HEK293T (cell line): Measurements from ENCODE around the gene MUCL3.

Experiments used
- CTCF ChIA-PET: fragments of 350-600 bp; formaldehyde crosslinking; extraction: SDS; loops from one replicate; lab custom pipeline; 2021; ENCODE audit warnings: antibody characterized with exemption, inconsistent platforms; lab: Yijun Ruan, JAX
- POLR2A ChIA-PET: fragments of 350-600 bp; formaldehyde crosslinking; extraction: SDS; loops from one replicate; lab custom pipeline; 2020; ENCODE audit warnings: antibody characterized with exemption, inconsistent platforms; lab: Yijun Ruan, JAX
- DNase-seq: peaks from one replicate; pipeline ENCODE4 v3.0.0; 2012; ENCODE audit warnings: mixed read lengths; ENCODE audit errors: extremely low spot score
- ARNT ChIP-seq: fragments of 450-650 bp; IDR thresholded peaks from 2 replicates; pipeline ENCODE4 v1.6.1; 2017; ENCODE audit warnings: mild to moderate bottlenecking
- BHLHE40 ChIP-seq: fragments of 450-650 bp; IDR thresholded peaks from 2 replicates; pipeline ENCODE4 v1.6.1; 2016; ENCODE audit warnings: mild to moderate bottlenecking, moderate library complexity, borderline replicate concordance
- CTBP1 ChIP-seq: fragments of 450-650 bp; IDR thresholded peaks from 2 replicates; pipeline ENCODE4 v1.6.1; 2016; ENCODE audit warnings: borderline replicate concordance
- ELF4 ChIP-seq: fragments of 450-650 bp; IDR thresholded peaks from 2 replicates; pipeline ENCODE4 v1.6.1; 2017; ENCODE audit warnings: antibody characterized with exemption
- FOXA1 ChIP-seq: fragments of 450-650 bp; IDR thresholded peaks from 2 replicates; pipeline ENCODE4 v1.6.1; 2016; ENCODE audit warnings: mild to moderate bottlenecking
- FOXK2 ChIP-seq: fragments of 450-650 bp; IDR thresholded peaks from 2 replicates; pipeline ENCODE4 v1.6.1; 2016; ENCODE audit warnings: mild to moderate bottlenecking
- FOXM1 ChIP-seq: fragments of 450-650 bp; IDR thresholded peaks from 2 replicates; pipeline ENCODE4 v1.6.1; 2017; ENCODE audit warnings: mild to moderate bottlenecking, borderline replicate concordance
- HDGF ChIP-seq: fragments of 450-650 bp; IDR thresholded peaks from 2 replicates; pipeline ENCODE4 v1.6.1; 2017; ENCODE audit warnings: antibody characterized with exemption, borderline replicate concordance
- L3MBTL2 ChIP-seq: fragments of 450-650 bp; conservative IDR thresholded peaks from 2 replicates; pipeline ENCODE4 v1.6.1; 2016; ENCODE audit warnings: mild to moderate bottlenecking
- LEF1 ChIP-seq: fragments of 450-650 bp; IDR thresholded peaks from 2 replicates; pipeline ENCODE4 v1.6.1; 2017; ENCODE audit warnings: mild to moderate bottlenecking, borderline replicate concordance
- NFRKB ChIP-seq: fragments of 450-650 bp; IDR thresholded peaks from 2 replicates; pipeline ENCODE4 v1.6.1; 2016; ENCODE audit warnings: mild to moderate bottlenecking, moderate library complexity
- SP1 ChIP-seq: fragments of 450-650 bp; IDR thresholded peaks from 2 replicates; pipeline ENCODE4 v1.6.1; 2017
- SUZ12 ChIP-seq: fragments of 450-650 bp; IDR thresholded peaks from 2 replicates; pipeline ENCODE4 v1.6.1; 2016; ENCODE audit warnings: mild to moderate bottlenecking
- TARDBP ChIP-seq: fragments of 450-650 bp; IDR thresholded peaks from 2 replicates; pipeline ENCODE4 v1.6.1; 2016
- ZNF384 ChIP-seq: fragments of 450-650 bp; IDR thresholded peaks from 2 replicates; pipeline ENCODE4 v1.6.1; 2016
- TF ChIP-seq, protein P1 (sequence below): fragments of 450-650 bp; IDR thresholded peaks from 2 replicates; pipeline ENCODE4 v1.6.1; 2016

Gene MUCL3

GRCh38 chr6:30930506-30930905, 10.3 kb upstream of the MUCL3 start:
- POLR2A ChIA-PET: no interaction called here
- CTCF ChIA-PET: no interaction called here
- TF ChIP-seq FOXM1: no peak
- no peak for TF ChIP-seq ELF4
- no peak for TF ChIP-seq NFRKB
- no peak for DNase-seq

GRCh38 chr6:30931272-30931671, 9.5 kb upstream of the MUCL3 start:
- CTCF ChIA-PET: interaction anchor here (1.0 kb wide), 1 partner anchor 11 kb away, joined by 7 read pairs; no protein-coding TSS in a partner anchor
- POLR2A ChIA-PET: no interaction called here
- TF ChIP-seq ARNT (no peak), CTBP1 (no peak), FOXK2 (no peak), HDGF (no peak), SP1 (no peak), ZNF384 (no peak), FOXA1 (no peak), LEF1 (no peak), ELF4 (no peak), FOXM1 (no peak), L3MBTL2 (no peak)
- TF ChIP-seq, protein P1, sequence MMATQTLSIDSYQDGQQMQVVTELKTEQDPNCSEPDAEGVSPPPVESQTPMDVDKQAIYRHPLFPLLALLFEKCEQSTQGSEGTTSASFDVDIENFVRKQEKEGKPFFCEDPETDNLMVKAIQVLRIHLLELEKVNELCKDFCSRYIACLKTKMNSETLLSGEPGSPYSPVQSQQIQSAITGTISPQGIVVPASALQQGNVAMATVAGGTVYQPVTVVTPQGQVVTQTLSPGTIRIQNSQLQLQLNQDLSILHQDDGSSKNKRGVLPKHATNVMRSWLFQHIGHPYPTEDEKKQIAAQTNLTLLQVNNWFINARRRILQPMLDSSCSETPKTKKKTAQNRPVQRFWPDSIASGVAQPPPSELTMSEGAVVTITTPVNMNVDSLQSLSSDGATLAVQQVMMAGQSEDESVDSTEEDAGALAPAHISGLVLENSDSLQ: no peak
- no peak for DNase-seq

DNA sequence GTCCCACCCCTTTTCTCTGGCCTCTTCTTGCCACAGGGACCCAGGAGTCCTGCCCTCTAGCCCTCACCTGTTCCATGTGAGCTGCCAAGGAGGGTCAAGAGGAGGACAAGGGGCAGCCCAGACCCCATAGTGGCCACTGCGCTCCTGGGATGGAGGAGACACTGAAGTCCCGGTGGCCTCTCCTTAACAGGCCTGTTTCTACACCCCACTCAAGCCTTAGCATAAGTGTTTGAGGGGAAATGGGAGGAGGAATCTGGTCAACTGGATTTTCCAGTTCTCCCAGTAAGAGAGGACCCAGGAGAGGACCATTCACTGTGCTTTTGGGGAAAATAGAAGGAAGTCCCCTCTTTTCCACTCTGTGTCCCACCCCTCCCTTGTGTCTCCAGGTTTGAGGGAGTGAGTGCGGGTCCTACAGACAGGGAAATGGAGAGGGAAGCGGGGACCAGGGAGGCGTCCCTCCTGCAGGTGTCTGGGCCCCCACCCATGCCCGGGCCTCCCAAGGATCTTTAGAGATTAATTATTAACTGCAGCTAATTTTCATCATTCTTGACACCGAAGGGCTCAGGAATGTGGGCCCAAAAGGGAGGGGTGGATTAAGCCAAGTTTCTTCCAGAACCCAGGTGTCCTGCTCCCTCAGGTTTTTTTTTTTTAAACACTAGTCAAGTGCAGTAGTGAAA, 8.7 kb upstream of the MUCL3 start, which contains the start of gene SFTA2:
TSS of gene SFTA2 (minus strand) at position 202 of the 677 bp plus-strand sequence. CDS start at position 128, 74 bp downstream.
- TF ChIP-seq, protein P1: no peak
- TF ChIP-seq TARDBP (no peak), FOXA1 (no peak), LEF1 (no peak), HDGF (no peak), SP1 (no peak), CTBP1 (no peak)
- no peak for DNase-seq
- POLR2A ChIA-PET: no interaction called here
- CTCF ChIA-PET: interaction anchor here (1.0 kb wide), 1 partner anchor 10 kb away, joined by 7 read pairs; no protein-coding TSS in a partner anchor

DNA sequence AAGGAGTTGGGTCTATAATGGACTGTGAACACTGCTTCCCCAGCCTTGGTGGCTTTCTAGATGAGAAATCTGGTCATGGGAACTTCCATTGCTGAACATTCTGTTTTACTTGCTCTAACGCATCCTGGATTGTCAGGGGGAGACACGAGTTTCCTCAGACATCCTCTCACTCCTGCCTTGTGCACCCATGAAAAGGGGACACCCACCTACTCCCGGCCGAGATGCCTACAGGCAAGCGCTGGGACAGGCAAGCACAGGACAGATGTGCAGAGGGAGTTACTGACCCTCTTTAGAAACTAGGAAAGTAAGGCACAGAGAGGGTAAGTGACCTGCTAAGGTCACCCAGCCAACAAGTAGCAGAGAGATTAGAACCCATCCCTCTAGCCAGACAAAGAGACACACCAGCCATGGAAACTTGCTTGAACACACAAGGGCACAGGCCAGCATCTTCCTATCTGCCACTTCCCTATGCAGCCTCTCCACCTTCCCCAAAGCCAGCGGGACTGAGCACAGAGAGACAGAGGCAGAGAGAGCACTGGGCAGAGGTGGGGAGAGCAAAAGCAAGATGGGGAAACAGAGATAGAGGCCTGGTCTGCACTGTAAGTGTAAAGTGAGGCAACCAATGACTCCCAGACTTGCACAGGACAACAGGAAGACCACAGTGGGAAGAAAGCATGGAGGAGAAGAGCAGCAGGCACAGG, 8.0 kb upstream of the MUCL3 start:
- TF ChIP-seq FOXK2: no peak
- TF ChIP-seq LEF1: no peak
- TF ChIP-seq NFRKB: no peak
- TF ChIP-seq ARNT: no peak
- TF ChIP-seq HDGF: no peak
- no peak for TF ChIP-seq SP1
- TF ChIP-seq, protein P1: no peak
- no peak for TF ChIP-seq ZNF384
- no peak for TF ChIP-seq BHLHE40
- TF ChIP-seq L3MBTL2: no peak
- no peak for TF ChIP-seq TARDBP
- TF ChIP-seq ELF4: no peak
- no peak for TF ChIP-seq FOXM1
- TF ChIP-seq CTBP1: no peak
- no peak for TF ChIP-seq FOXA1
- no peak for TF ChIP-seq SUZ12
- ChIA-PET POLR2A (no interaction called here), CTCF (no interaction called here)
- no peak for DNase-seq

DNA sequence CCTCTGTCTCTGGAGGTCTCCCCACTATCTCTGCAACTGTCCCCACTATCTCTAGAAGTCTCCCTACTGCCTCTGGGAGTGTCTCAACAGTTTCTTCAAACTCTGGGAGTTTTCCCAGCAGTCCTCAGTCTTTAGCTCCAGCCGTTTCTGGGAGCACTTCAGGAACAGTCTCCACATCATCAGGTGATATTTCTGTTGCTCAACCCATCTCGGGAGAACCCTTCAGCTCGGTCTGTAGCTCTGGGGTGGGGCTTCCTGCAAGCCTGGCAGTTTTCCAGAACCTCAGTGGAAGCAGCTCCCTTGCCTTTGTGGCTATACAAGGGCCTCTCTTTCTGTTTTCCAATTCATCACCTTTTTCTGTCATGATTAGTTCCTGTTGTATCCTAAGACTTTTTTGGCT, 5.8 kb upstream of the MUCL3 start:
- no peak for DNase-seq
- ChIA-PET CTCF (interaction anchor here (0.6 to 0.7 kb wide), 2 partner anchors 8 to 152 kb away, joined by 3 to 8 read pairs; no protein-coding TSS in a partner anchor), POLR2A (no interaction called here)
- TF ChIP-seq, protein P1: no peak
- TF ChIP-seq FOXK2 (no peak), TARDBP (no peak), FOXM1 (no peak), BHLHE40 (no peak), L3MBTL2 (no peak), ZNF384 (no peak), ELF4 (no peak), LEF1 (no peak), SP1 (no peak), CTBP1 (no peak), ARNT (no peak), NFRKB (no peak)

DNA sequence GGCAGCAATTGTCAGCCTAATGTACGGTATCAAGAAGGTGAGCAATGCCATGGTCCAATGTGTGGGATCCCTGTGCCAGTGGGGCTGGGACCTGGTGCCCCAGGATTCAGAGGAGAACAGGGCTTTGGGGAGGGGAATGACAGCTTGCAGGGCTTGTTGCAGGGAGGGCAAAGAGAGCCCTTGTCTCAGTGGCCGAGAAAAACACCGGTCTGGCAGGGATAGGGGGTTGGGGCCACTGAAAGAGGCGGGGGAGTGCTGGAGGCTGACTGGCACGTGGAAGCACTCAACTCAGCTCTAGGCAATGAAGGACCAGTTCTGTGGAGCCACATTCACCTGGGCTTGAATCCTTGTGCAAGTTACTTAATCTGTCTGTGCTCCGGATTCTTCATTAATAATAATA, 3.5 kb upstream of the MUCL3 start:
- ChIA-PET POLR2A (interaction anchor here (1.0 to 1.9 kb wide), 2 partner anchors 18 to 23 kb away, joined by 3 to 5 read pairs; partner anchors contain the start of gene VARS2), CTCF (no interaction called here)
- no peak for TF ChIP-seq BHLHE40
- no peak for TF ChIP-seq ZNF384
- no peak for TF ChIP-seq FOXK2
- no peak for TF ChIP-seq ELF4
- no peak for TF ChIP-seq SUZ12
- TF ChIP-seq TARDBP: no peak
- no peak for TF ChIP-seq NFRKB
- TF ChIP-seq HDGF: no peak
- TF ChIP-seq LEF1: no peak
- no peak for TF ChIP-seq ARNT
- no peak for TF ChIP-seq FOXM1
- TF ChIP-seq, protein P1: no peak
- no peak for TF ChIP-seq SP1
- no peak for TF ChIP-seq FOXA1
- TF ChIP-seq L3MBTL2: no peak
- TF ChIP-seq CTBP1: no peak
- no peak for DNase-seq
